Measurements from ENCODE around the gene PLEKHA8.

Gene PLEKHA8

DNA sequence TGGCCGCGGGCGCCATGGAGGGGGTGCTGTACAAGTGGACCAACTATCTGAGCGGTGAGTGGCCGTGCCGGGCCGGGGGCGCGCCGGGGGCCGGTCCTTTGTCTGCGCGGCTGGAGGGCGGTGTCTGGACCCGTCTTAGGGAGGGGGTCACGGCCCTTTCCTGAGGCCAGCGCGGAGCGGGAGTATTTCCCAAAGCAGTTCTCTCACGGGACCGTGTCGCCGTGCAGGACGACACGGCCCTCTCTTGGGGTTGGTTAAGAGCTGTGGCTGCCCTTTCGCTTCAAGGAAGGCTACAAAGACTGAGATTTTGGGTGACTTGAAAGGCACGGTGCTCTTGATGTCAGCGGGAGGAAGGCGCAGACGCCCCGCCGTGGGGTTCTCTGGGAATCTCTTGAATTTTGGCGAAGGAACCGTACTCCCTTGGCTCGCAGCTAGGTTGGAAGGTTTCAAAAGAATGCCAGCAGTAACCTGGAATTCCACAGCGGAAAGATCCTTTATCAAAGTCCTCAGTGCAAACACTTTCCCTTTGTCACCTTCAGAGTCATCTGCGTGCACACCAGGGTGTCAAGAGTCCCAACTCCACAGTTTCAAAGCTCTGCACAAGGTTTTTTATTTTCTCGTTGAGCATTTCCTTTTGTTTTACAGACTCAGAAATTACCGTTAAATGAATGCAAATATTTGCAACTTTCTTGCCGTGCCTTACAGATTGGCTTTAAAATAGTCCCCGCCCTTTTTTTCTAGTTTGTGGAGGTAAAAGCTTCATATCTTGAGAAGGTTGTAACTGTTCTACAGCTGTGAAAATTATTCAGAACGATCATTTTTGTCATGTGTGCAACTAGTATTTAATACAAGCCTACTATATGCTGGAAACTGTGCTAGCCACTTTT is 780 bp downstream of the PLEKHA8 start:
- peak; percentile 85 for DNase-seq (ENCODE audit: low spot score)
- Histone ChIP-seq H3K4me3 (peak overlapping the region; percentile 90), H3K27ac (peak overlapping the region; percentile 88 to 90)
- TF ChIP-seq, protein P1, sequence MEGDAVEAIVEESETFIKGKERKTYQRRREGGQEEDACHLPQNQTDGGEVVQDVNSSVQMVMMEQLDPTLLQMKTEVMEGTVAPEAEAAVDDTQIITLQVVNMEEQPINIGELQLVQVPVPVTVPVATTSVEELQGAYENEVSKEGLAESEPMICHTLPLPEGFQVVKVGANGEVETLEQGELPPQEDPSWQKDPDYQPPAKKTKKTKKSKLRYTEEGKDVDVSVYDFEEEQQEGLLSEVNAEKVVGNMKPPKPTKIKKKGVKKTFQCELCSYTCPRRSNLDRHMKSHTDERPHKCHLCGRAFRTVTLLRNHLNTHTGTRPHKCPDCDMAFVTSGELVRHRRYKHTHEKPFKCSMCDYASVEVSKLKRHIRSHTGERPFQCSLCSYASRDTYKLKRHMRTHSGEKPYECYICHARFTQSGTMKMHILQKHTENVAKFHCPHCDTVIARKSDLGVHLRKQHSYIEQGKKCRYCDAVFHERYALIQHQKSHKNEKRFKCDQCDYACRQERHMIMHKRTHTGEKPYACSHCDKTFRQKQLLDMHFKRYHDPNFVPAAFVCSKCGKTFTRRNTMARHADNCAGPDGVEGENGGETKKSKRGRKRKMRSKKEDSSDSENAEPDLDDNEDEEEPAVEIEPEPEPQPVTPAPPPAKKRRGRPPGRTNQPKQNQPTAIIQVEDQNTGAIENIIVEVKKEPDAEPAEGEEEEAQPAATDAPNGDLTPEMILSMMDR (IDR thresholded peaks at IDR 0.05): no peak

DNA sequence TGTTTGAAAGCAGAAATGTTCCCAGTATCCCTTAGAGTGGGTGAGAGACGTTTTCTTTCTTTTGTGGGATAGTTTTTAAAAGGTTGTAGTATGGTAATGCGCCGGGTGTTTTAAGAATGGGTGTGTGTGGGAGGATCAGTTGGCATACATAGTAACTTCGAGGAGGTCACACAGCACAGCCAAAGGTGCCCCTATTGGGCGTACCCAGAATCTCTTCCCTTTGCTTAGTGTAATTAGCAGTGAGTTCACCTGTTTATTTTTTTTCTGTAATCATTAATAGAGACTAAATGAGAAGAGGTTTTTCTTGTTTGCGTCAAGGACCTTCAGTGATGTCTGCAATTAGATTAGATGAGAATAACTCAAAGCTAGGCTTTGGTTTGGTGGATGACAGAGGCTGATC is 1.5 kb downstream of the PLEKHA8 start:
- TF ChIP-seq, protein P1 (IDR thresholded peaks at IDR 0.05): no peak
- H3K4me3 ChIP-seq: peak overlapping the region; percentile 90
- DNase-seq (ENCODE audit: low spot score): no peak
- no peak overlapping the region for H3K27ac ChIP-seq

DNA sequence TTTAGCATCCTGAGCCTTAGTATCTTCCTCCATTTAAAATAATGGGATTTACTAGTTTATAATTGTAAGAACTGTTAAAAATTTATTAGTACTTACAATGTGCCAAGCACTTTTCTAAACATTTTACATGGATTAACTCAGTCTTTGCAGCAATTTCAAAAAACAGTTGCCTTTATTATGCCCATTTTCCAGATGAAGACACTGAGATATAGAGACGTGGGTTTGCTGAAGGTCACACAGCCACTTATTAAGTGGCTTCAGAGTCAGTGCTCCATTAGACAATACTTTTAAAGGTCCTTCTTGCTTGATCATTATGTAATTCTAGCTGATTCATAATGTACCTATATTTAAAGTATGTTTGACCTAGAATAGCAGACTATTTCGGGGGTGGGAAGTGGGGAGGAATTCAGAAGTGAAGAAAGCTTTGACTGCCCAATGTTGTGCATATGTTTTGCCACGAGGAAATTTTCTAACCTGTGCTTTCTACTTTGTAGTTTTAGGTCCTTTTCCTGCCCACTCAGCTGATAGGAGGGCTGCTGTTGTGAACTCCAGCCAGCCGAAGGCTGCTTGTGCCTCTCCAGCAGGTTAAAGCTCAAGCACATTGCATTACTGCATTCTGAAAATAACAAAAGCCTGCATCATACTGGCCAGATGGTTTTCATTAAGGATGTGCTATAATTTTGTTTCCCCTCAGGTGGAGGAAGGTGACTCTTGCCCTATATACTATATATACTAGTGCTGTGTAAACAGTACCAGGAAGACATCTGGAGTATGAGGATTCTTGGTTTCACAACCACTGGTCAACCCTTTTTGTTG is 4.3 kb downstream of the PLEKHA8 start:
- DNase-seq (ENCODE audit: low spot score): no peak
- Histone ChIP-seq H3K4me3 (no peak overlapping the region), H3K27ac (no peak overlapping the region)
- TF ChIP-seq, protein P1 (IDR thresholded peaks at IDR 0.05): no peak

DNA sequence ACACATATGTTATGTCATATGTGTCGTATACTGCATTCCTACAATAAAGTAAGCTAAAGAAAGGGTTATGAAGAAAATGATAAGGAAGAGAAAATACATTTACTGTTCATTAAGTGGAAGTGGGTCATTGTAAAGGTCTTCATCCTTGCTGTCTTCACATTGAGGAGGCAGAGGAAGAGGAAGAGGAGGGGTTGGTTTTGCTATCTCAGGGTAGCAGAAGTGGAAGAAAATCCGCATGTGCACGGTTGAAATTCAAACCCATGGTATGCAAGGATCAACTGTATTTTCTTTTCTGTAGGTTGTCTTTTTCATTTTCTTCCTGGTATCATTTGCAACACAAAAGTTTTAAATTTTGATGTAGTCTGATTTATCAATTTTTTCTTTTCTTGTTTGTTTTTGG is 6.3 kb downstream of the PLEKHA8 start:
- TF ChIP-seq, protein P1 (IDR thresholded peaks at IDR 0.05): no peak
- Histone ChIP-seq H3K4me3 (no peak overlapping the region), H3K27ac (no peak overlapping the region)
- no peak for DNase-seq (ENCODE audit: low spot score)

DNA sequence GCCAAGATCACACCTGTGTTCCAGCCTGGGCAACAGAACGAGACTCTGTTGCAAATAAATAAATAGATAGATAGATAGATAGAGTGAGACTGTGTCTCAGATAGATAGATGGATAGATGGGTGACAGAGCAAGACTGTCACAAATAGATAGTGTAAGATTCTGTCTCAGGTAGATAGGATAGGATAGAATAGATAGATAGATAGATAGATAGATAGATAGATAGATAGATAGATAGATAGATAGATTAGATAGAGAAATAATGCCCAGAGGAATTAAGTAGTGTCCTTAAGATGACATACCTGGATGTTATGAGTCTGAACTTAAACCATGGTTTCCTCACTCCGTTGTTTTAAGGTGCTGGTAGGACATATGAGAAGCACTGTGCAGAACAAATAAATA is 8.0 kb downstream of the PLEKHA8 start:
- DNase-seq (ENCODE audit: low spot score): no peak
- H3K27ac ChIP-seq: no peak overlapping the region
- TF ChIP-seq, protein P1 (IDR thresholded peaks at IDR 0.05): no peak
- no peak overlapping the region for H3K4me3 ChIP-seq

DNA sequence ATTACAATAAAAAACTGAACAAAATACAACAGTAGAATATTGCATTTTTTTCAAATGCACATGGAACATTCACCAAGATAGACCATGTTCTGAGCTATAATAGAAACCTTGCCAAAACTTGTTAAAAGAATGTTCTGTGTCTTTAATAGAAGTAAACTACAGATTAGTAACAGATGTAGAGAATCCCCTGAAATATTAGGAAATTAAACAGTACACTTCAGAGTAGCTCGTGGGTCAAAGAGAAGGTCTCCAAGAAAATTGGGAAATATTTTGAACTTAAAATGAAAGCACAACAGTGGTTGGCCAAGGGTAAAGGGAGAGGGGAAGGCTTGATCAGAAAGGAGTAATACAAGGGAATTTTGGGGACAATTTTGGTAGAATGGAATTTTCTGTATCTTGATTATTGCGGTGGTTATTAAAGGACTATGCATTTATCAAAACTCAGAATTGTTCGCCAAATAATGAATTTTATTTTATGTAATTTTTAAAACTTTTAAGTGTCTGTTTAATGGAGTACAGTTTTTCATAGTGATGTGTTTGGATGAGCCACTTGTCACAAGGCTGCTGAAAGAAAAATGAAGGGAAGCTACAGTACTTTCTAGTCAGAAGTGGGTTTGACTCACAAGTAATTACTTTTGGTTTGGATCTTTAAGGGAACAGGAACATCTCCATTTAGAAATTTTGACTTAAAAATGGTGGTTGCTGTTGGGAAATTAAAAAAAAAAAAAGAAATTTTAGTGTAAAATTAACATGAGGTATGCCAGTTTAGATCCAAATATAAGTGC is 10.2 kb downstream of the PLEKHA8 start:
- no peak overlapping the region for H3K4me3 ChIP-seq
- TF ChIP-seq, protein P1 (IDR thresholded peaks at IDR 0.05): no peak
- no peak overlapping the region for H3K27ac ChIP-seq
- no peak for DNase-seq (ENCODE audit: low spot score)
